GM18507 (cell line): ENCODE data around the gene NUTM2E.
"Not testable (repeated sequence)": the region's sequence is repeated elsewhere in the genome, so short reads cannot be mapped to it uniquely, and the experiment has no call there.

Source experiments
- DNase-seq: peaks from one replicate; pipeline ENCODE4 v3.0.0; 2011; ENCODE audit warnings: low read depth; ENCODE audit not compliant: insufficient read length; ENCODE audit errors: extremely low spot score
- FAIRE-seq: peaks from 2 replicates; lab custom pipeline; 2011; peaks lifted over from hg19 to GRCh38; lab: Jason Lieb, UNC

The NUTM2E gene

DNA sequence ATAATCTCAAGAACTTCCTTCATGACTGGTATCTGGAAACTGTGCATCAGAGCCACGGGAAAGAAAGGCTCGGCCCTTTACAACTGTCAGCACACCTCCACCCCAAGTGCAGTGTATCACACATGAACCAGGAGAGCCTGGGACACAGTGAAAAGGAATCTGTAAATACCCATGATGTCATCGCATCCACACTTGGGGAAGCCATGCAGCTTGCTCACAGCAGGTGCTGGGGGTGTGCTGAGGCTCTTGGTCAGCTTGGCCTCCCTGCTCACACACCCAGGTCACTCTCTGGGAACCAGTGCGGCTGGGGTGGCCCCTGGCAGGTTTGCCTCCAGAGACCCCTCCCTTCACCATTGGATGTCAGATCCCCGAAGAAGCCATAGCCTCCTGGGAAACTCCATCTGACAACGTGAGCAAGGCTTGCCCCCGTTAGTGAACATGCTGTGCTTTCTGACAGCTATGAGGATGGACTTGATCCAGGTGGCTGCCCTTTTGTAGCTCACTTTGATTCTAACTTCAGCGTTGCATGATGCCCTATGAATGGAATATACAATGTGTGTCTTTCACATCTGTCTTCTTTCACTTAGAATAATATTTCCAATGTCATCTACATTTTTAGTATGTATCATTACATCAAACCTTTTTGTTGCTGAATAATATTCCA, 26.8 kb downstream of the NUTM2E start:
- not testable (repeated sequence) for DNase-seq, FAIRE-seq

DNA sequence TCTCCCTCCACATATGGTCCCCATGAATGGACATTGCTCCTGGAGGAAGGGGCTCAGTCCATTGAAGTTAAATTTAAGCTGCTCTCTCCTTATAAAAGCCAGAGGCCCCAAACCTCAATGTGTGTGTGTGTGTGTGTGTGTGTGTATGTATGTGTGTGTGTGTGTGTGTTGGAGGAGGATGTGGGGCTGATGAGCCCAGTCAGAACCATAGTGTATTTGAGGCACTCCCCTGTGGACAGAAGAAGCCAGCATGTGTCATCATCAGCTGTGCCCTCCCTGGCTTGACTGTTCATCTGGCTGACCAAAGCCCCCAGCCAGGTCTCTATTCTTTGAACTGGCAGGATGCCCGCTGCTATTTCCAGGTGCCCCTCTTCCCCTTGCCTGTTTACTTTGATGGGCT, 35.7 kb downstream of the NUTM2E start:
- FAIRE-seq, DNase-seq: not testable (repeated sequence)

DNA sequence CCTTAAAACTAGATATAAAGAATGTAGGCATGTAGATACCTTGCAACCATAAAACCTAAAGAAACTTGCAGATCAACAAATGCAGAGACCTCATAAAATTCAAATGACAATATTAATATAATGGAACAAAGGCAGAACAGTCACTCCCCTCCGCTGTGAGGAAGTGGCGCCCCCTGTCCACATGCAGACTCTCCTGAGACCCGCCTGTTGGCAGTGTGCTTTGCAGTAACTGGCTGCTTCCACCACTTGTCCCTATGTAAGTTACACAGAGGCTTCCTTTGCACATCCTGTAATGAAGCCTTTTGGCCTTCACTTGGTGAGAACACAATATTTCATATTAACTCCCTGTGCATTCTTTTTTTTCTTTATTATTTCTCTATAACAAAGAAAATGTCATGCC, 36.3 kb downstream of the NUTM2E start:
- DNase-seq, FAIRE-seq: not testable (repeated sequence)

DNA sequence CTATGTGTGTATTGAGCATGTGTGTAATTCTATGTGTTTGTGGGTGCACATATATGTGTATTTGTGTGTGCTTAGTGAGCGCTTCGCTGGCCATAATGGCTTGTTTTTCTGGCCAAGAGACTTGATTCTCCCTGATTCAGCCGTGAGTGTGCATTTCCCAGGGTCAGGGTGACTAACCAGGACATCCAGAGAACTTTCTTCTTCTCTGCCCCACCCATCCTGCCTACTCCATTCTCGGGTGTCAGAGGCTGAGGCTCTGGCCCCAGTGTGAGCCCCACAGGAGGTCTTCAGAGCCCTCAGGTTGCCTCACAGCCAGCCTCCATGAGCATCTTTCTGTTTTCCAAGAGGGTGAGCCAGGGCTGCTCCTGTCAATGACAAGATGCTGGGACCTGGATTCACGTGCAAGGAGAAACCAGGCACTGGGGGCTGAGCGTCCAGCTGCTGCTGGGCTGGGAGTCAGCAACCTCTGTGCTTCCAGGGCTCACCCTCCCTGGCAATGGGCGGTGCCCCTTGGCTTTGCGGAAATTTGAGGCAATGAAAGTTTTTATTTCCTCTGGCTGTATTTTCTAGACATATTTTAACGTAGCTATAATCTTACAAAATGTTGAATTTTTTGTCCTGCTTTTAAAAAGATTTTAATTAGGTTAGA, 40.5 kb downstream of the NUTM2E start:
- not testable (repeated sequence) for DNase-seq, FAIRE-seq

DNA sequence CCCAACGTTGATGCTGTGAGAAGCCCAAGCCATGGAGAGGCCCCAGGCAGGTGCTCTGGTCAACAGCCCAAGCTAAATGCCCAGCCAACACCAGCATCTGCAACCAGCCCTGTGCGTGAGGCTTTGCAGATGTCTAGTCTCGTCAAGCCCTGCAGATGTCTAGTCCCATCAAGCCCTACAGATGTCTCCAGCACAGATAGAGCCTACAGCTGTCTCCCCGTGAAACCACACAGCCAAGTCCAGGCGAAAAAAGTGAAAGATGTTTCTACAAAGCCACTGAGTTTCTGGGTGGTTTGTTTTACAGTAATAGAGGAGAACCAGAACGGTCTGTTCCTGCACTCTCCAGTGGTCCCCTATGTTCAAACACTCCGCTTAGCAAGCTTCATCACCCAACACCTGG, 41.5 kb downstream of the NUTM2E start:
- FAIRE-seq, DNase-seq: not testable (repeated sequence)

DNA sequence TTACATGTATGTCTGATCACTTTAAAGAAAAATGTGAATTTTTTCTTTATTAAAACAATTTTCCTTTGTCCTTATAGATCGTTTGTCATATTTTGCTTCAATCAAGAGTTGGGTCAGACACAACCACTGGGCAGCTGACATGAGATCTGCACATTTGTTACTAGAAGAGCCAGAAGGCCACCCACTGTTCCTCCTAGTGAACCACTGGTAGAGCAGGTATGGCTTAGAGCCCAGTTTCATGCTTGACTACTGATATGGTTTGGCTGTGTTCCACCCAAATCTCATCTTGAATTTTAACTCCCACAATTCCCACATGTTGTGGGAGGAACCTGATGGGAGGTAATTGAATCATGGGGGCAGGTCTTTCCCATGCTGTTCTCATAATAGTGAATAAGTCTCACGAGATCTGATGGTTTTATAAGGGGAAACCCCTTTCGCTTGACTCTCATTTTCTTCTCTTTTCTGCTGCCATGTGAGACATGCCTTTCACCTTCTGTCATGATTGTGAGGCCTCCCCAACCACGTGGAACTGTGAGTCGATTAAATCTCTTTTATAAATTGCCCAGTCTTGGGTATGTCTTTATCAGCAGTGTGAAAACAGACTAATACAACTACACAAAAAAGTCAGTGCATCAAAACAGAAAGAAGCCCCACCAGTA, 43.0 kb downstream of the NUTM2E start:
- FAIRE-seq, DNase-seq: not testable (repeated sequence)

GRCh38 chr10:79871729-79872128, 45.2 kb downstream of the NUTM2E start:
- FAIRE-seq, DNase-seq: not testable (repeated sequence)
